Sigmoid colon (tissue), 4 donors: ENCODE results near the gene IQSEC3.
"Not testable (repeated sequence)": the region's sequence is repeated elsewhere in the genome, so short reads cannot be mapped to it uniquely, and the experiment has no call there.

Experiments used
- POLR2A ChIP-seq, 2 donors: fragments of 450-650 bp; IDR thresholded peaks; one replicate each; pipeline ENCODE4 v1.6.1; 2016; ENCODE audit warnings: antibody characterized with exemption in 2 of 2, mild to moderate bottlenecking in 2 of 2, moderate library complexity in 2 of 2
- POLR2AphosphoS5 ChIP-seq, 4 donors: sonication (generic); formaldehyde crosslinking; IDR thresholded peaks; one replicate each; pipeline ENCODE4 v1.6.1; 2017; ENCODE audit warnings: antibody characterized with exemption in 4 of 4

- not testable (repeated sequence) for TF ChIP-seq POLR2AphosphoS5, POLR2A (IDR thresholded peaks at IDR 0.05)
Measured at GRCh38 chr12:66428-66781, at the start of gene IQSEC3.
